ENCODE measurements around the gene NUPR1. TPM values are rescaled to one million over a fixed set of nuclear protein-coding genes. Genes with fewer than 3 reads are reported as not detected.

NUPR1 gene
- total and polyA plus RNA-seq, 2 of the 13 experiments (the other 11 are each of a cell fraction or from before 2014, with no cell fraction given) = 18.0 to 25.6 TPM

DNA sequence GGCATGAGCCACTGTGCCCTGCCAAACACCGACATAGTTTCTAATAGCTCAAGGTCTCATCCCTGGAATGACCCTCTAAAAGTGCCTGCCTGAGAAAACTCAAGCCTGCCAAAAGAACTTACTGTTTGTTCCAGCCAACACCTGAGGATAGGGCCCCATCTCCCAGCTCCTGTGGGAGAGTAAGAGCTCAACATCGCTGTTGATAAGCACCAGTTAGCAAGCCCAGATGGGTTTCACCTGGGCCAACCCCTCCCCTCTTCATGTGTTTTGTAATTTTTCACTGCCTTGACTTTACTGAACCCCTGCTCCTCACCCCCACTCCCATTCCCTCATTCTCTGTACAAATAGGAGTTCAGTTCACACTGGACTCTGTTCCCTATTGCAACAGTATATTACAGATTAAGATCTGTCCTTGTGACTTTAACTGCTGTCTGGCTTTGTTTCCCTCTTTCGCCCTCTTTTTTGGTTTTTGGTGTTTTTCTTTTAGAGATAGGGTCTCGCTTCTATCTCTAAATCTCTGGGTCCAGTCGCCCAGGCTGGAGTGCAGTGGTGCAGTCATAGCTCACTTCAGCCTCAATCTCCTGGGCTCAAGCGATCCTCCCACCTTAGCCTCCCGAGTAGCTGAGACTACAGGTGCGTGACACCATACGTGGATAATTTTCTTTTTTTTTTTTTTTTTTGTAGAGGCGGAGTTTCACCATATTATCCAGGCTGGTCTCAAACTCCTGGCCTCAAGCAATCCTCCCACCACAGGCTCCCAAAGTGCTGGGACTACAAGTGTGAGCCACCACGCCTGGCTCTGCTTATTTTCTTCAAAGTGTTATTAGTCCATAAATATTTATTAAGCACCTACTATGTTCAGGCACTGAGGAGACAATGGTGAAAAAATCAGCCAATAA is 12.3 kb downstream of the NUPR1 start (continued):
- TF ChIP-seq ZNF564 (CRISPR knock-in tag; IDR thresholded peaks at IDR 0.05) (no peak; the same call in 1 of the 2 replicates), THAP7 (CRISPR knock-in tag; IDR thresholded peaks at IDR 0.05) (no peak), PRPF4 (IDR thresholded peaks at IDR 0.05; ENCODE audit: low read depth, low read length, poor library complexity, severe bottlenecking) (peak; percentile 31), CCAR2 (optimal IDR thresholded peaks at IDR 0.05; ENCODE audit: low read depth, low read length) (peak; percentile 30), ZNF619 (CRISPR knock-in tag; IDR thresholded peaks at IDR 0.05) (0 out of 2 replicates have a peak, but pooled peaks have one; percentile 48), BCL6 (CRISPR knock-in tag; IDR thresholded peaks at IDR 0.05) (peak; percentile 97), ZNF317 (CRISPR knock-in tag; IDR thresholded peaks at IDR 0.05) (peak; percentile 81), ZNF768 (CRISPR knock-in tag; IDR thresholded peaks at IDR 0.05) (no peak), MAF1 (CRISPR knock-in tag; IDR thresholded peaks at IDR 0.05; ENCODE audit: borderline replicate concordance) (peak; percentile 24; the same call in 1 of the 2 replicates), MTA1 (CRISPR knock-in tag; IDR thresholded peaks at IDR 0.05; ENCODE audit: borderline replicate concordance) (peak; percentile 90), KAT2B (IDR thresholded peaks at IDR 0.05; ENCODE audit: borderline replicate concordance, low read depth, low read length) (no peak), TBL1XR1 (IDR thresholded peaks at IDR 0.05; ENCODE audit: borderline replicate concordance, low read length, partially characterized antibody) (no peak), CBX2 (IDR thresholded peaks at IDR 0.05; ENCODE audit: low read depth, low read length) (no peak), CBX2 (CRISPR knock-in tag; IDR thresholded peaks at IDR 0.05; ENCODE audit: low read depth) (no peak), BRD4 (CRISPR knock-in tag; IDR thresholded peaks at IDR 0.05) (0 out of 2 replicates have a peak, but pooled peaks have one; percentile 55), ZFP36 (IDR thresholded peaks at IDR 0.05; ENCODE audit: borderline replicate concordance, low read depth, low read length, partially characterized antibody) (no peak), ZNF235 (CRISPR knock-in tag; IDR thresholded peaks at IDR 0.05; ENCODE audit: borderline replicate concordance) (0 out of 2 replicates have a peak, but pooled peaks have one; percentile 28), SYNCRIP (IDR thresholded peaks at IDR 0.05; ENCODE audit: insufficient read depth, low read depth, low read length) (no peak), LBX2 (CRISPR knock-in tag; IDR thresholded peaks at IDR 0.05; ENCODE audit: borderline replicate concordance) (no peak), ISL2 (CRISPR knock-in tag; IDR thresholded peaks at IDR 0.05) (peak; percentile 94), ZNF337 (CRISPR knock-in tag; IDR thresholded peaks at IDR 0.05; ENCODE audit: borderline replicate concordance, low read depth) (no peak)
- TF ChIP-seq, protein P1, sequence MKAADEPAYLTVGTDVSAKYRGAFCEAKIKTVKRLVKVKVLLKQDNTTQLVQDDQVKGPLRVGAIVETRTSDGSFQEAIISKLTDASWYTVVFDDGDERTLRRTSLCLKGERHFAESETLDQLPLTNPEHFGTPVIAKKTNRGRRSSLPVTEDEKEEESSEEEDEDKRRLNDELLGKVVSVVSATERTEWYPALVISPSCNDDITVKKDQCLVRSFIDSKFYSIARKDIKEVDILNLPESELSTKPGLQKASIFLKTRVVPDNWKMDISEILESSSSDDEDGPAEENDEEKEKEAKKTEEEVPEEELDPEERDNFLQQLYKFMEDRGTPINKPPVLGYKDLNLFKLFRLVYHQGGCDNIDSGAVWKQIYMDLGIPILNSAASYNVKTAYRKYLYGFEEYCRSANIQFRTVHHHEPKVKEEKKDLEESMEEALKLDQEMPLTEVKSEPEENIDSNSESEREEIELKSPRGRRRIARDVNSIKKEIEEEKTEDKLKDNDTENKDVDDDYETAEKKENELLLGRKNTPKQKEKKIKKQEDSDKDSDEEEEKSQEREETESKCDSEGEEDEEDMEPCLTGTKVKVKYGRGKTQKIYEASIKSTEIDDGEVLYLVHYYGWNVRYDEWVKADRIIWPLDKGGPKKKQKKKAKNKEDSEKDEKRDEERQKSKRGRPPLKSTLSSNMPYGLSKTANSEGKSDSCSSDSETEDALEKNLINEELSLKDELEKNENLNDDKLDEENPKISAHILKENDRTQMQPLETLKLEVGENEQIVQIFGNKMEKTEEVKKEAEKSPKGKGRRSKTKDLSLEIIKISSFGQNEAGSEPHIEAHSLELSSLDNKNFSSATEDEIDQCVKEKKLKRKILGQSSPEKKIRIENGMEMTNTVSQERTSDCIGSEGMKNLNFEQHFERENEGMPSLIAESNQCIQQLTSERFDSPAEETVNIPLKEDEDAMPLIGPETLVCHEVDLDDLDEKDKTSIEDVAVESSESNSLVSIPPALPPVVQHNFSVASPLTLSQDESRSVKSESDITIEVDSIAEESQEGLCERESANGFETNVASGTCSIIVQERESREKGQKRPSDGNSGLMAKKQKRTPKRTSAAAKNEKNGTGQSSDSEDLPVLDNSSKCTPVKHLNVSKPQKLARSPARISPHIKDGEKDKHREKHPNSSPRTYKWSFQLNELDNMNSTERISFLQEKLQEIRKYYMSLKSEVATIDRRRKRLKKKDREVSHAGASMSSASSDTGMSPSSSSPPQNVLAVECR (CRISPR knock-in tag; IDR thresholded peaks at IDR 0.05; ENCODE audit: borderline replicate concordance) = peak; percentile 67; the same call in 1 of the 2 replicates
- TF ChIP-seq, protein P2, sequence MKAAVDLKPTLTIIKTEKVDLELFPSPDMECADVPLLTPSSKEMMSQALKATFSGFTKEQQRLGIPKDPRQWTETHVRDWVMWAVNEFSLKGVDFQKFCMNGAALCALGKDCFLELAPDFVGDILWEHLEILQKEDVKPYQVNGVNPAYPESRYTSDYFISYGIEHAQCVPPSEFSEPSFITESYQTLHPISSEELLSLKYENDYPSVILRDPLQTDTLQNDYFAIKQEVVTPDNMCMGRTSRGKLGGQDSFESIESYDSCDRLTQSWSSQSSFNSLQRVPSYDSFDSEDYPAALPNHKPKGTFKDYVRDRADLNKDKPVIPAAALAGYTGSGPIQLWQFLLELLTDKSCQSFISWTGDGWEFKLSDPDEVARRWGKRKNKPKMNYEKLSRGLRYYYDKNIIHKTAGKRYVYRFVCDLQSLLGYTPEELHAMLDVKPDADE (CRISPR knock-in tag; IDR thresholded peaks at IDR 0.05) = no peak
